GM19452 (cell line): ENCODE measurements around the gene ATP1B3.
"Not testable (repeated sequence)": the region's sequence is repeated elsewhere in the genome, so short reads cannot be mapped to it uniquely, and the experiment has no call there.

ENCODE experiments used
- ATAC-seq: cut with Tn5 transposase; IDR thresholded peaks from one replicate; pipeline ENCODE4 v1.9.1; 2021; ENCODE audit not compliant: unreplicated experiment

The ATP1B3 gene

DNA sequence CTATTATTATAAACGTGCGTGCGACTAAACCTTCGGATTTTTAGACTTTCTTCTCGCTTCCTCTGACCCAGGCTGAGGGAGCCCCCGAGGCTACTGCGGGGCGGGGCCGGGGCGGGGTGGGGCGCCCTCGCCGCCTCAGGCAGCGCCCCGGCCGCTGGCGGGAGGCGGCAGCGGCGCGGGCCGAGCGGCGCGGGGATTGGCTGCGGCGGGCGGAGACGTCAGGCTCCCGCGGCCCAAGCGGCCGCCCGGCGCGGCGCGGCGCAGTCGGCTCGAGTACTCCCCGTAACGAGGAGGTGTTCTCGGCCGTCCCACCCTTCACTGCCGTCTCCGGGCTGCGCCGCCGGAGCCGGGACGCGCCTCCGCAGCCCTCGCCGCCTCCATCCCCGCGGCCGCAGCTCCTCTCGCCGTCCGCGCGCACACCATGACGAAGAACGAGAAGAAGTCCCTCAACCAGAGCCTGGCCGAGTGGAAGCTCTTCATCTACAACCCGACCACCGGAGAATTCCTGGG lies at the start of gene ATP1B3:
ATP1B3 (plus strand) TSS at position 263 of the 510 bp plus-strand sequence; CDS start at position 422, 159 bp downstream.
- ATAC-seq, result peak; percentile 75

DNA sequence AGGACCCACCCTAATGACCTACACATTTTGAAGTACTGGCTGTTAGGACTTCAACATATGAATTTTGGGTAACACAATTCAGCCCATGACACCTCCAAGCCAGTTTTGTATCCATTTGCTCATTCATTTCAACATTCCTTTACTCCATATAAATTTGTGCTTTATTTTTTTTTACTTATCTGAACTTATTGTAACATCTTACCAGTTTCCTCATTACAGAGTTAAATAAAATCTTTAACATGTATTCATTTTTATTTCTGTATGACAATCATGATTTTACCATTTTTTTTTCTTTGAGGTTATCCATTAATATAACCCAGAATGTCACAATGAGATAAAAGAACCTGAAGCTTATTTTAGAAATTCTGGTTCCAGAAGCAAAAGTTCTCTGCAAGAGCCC lies 48.0 kb upstream of the ATP1B3 start:
- ATAC-seq, result no peak

DNA sequence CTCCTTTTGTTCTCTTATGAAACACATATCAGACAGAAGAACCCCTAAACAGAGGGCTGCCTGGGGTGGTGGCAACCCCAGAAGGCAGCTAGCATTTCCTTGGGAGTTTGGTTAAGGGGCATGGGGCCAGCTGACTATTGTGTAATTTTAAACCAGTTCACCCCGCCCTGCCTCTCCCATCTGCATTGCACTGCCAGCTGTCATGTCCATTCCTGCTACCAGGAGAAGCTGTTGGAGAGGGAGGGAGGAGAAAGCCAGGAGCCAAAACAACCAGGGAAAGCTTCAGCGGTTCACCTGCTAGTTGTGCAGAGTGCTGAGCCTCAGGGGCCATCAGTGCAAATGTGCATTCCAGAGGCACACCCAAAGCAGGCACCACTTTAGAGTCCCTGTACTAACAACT lies 47.6 kb upstream of the ATP1B3 start:
- no peak for ATAC-seq

DNA sequence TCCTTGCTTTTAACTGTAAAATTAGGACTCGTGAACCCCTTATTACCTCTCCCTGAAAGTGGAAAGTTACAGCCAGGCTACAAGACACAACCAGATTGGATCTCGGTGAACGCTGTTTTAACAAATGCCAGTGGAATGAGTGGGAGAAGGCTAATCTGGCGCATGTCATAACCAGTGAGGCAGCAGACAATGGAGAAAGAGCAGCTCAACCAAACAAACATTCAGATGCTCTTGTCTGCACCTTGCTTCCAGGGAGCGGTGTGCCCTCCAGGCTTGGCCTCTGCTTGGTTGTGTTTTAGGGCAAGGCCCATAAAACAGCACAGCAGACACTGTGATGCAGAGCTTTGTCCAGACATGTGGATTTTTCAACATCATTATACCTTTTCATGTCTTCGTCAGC lies 45.9 kb upstream of the ATP1B3 start:
- ATAC-seq, result no peak

DNA sequence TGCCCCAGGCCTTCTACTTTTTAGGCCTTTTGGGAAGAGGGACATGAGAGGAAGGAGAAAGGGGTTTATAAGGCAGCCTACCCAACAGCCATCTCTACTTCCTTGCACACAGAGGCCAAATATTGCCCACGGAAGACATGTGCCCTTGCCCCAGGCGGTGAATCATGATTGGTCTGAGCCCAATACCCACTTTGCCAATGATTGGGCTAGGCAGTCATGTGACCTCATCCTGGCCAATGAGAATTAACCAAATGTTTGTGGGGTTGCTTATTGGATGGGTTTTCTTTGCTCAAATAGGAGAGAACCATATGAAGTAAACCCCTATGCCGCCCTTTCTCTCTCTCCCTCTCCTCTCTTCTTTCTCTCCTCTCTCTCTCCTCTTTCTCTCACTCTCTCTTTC lies 42.2 kb upstream of the ATP1B3 start:
- ATAC-seq, result no peak

DNA sequence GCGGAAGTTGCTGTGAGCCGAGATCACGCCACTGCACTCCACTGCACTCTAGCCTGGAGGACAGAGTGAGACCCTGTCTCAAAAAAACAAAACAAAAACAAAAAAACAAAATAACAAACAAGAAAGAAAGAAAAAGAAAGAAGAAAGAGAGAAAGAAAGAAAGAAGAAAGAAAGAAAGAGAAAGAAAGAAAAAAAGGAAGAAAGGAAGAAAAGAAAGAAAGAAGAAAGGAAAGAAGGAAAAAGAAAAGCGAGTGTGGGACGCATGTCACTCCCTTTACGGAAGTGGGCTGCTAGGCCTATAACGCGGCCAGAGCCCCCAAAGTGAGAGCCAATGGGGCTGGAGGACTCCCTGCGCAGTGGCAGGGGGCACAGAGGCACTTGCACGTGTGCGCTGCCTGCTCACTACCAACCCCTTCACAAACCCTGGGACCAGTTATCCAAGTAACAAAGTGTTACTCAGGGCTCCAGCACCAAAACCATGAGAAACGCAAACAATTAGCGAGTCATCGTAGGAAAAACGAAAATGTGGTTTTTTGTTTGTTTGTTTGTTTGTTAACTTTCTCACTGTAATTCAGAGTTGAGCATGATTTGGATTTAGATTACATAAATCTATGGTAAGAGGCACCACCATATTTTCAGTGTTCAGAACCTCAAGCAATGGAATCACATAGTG lies 40.8 kb upstream of the ATP1B3 start:
- no peak for ATAC-seq

DNA sequence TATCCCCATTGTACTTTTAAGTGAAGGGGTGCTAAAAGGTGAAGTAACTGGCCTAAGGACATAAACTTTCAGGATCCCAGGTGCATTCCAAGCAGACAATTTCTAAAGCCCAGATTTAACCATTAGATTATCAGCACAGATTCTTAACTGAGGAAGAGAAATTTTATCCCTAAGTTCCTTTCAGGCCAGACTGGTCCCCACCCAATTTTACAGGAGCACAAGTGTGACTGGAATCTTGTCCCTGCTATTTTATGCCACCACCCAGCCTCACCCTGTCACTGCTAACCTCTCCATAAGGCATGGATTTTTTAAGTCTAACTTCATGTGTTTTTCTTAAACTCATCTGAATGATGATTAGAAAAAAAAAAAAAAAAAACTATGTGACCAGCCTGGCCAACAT lies 37.1 kb upstream of the ATP1B3 start:
- ATAC-seq, result no peak

DNA sequence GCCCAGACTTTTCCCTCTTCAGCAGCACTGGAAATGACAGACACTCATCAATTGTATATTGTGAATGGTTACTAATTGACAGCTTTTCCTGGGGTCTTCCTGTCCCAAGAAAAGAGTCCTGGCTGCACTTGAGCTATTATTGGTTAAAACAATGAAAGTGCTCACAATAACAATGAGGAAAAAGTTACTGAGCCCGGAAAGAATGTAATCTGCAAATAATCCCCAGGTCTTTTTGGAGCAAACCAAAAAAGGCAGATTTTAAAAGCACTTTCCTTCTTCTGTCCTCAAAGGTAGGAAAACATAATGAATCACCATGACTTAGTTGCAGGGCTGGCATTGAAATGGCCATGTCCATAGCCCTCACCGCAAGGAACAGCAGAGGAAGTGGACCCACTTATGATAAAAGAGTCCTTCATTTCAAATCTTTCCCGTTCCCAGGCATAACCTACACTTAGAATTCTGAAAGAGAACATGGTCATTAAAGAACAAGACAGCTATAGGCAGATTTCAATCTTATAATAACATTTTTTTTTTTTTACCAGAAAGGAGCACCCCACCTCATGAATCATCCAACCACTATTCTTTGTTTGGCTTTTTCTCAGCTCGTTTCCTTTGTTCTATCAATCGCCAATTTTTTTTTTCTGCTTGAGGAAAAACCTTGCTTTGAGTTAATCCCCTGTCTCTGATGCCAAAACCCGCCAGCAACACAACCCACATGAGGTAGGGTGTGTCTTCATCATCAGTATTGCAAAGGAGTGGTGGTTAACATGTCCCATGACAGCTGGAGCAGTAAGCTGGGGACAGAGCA lies 35.5 kb upstream of the ATP1B3 start:
- no peak for ATAC-seq

DNA sequence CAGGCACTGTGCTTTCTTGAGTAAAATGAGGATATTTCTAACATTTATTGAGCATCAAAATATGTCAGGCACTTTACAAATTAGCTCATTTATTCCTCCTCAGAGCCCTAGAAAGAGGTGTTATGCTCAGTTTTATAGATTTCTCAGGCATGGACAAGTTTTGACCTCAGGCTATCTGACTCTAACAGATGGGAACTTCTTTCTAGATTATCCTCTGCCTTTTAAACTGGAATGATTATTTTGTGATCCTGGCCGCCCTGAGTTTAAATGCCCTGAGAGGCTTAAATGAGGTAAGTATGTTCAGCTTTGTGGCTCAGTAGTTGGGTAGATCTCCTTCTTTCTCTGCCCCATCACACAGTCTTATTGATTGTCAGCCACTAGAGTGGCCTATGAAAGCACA lies 32.3 kb upstream of the ATP1B3 start:
- no peak for ATAC-seq

DNA sequence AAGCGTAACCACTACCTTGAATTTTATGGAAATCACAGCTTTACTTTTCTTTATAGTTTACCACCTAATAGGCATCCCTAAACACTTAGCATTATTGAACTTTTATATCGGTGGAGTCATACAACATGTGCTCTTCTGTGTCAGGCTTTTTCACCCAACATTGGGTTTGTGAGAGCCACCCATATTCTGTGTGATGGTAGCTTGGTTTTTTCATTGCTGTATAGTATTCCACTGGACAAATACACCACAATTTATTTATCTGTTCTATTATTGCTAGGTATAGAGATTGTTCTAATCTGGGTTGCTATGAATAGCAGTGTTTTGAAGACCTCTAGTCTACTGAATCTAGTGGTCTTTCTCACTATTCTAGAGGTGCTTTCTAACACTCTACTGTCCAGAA lies 31.6 kb upstream of the ATP1B3 start:
- no peak for ATAC-seq

DNA sequence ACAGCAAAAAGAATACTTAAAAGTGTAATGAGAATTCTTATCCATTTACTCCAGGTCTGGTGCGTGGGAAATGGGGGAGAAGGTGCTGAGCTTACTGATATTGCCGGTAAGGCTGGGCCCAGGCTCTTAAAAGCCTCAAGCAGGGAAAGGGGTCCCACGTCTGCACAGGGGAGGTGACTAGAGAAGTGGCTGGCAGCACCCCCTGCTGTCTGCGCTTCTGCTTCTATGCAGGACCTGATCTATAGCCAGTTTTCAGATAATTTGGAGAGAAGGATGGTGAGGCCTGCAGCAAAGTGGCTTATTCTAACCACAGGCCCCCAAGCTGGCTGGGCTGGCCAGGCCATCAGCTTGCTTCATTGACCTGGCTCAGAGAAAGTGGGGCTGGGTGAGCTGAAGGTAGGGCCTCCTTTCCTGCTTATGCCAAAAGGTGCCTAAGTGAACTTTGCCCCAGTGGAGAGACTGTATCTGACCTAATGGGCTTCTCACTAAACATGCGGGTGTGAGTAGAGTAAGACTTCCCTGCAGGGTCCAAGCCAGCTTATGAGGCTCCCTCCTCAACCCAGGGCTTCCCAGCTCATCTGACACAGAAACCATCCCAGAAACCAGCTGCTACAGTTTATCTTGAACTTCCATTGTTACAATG lies 30.9 kb upstream of the ATP1B3 start:
- ATAC-seq, result no peak

DNA sequence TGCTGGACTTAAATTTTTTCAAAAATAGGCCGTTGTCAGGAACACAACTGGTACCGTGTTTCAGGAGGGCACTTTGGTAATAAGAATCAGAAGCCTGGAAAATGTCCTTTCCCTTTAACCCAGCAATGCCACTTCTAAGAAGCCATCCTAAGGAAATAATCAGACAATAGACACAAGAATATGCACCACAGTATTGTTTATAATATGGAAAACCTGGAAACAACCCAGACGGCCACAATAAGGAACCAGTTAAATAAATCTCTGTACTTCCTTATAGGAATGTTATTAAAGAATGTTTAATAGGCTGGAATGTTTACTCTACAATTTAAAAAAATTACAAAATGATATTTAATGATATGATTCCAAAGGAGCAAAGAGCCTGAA lies 30.4 kb upstream of the ATP1B3 start:
- no peak for ATAC-seq

DNA sequence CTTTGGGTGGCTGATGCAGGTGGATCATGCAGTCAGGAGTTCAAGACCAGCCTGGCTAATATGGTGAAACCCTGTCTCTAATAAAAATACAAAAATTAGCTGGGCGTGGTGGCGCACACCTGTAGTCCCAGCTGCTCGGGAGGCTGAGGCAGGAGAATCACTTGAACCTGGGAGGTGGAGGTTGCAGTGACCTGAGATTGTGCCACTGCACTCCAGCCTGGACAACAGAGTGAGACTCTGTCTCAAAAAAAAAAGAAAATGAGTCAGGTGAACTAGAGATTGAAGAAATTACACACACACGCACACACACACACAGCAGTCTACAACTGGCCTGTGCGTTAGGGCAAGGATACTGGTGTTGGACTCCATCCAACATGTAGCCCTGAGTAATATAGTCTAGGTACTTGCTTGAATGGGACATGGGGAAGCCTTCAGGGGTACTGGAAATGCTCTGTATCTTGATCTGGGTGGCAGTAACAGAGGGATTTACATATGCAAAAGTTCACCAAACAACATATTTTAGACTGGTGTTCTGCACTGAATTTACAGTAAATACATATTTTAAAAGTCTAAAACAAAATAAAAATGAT lies 28.2 kb upstream of the ATP1B3 start:
- not testable (repeated sequence) for ATAC-seq

DNA sequence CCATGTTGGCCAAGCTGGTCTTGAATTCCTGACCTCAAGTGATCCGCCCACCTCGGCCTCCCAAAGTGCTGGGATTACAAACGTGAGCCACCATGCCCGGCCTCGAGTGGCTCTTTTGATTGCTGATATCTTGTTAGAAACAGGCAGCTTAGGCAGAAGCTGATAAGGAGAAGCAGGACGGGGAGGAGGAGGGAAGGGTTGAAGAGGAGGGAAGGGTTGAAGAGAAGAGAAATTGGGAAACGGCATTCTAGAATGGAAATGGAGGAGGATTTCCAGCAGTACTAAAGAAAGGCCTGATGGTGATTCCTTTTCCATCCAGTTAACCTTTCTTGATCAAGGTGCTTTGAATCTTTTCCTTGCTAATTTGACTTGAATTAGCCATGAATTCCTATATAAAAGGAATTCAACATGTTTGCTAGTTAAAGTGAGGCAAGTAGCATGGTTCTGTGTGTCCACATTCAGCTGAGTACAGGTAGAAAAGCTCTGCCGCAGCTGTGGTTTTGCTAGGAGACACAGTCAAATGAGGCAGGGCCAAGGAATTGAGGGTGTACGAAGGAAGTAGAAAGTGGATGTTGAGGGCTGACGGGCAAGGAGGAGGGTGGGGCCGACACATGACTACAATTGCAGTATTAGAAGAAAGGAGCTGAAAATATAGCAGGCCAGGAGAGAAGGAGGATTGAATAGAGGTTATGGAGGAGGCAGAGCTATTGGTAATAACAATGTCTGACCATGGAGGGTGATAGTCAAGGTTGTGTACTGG lies 27.2 kb upstream of the ATP1B3 start:
- no peak for ATAC-seq

DNA sequence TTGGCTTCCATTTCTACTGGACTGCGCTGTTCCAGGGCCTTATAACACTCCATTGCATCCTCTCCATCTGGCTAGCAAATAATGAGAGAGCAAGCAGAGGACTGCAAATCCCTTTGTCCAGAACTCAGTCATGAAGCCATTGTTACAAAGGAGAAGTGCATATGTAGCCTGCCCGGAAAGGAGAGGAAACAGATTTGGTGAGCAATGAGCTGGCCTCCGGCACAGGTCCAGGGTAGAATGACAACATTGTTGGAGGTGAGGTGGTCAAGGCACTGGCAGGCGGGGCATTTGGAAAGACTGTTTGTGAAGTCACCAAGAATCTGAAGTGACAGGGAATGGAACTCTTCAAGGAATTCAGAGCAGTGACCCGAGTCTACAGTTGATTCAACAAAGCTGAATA lies 25.0 kb upstream of the ATP1B3 start:
- ATAC-seq, result no peak

DNA sequence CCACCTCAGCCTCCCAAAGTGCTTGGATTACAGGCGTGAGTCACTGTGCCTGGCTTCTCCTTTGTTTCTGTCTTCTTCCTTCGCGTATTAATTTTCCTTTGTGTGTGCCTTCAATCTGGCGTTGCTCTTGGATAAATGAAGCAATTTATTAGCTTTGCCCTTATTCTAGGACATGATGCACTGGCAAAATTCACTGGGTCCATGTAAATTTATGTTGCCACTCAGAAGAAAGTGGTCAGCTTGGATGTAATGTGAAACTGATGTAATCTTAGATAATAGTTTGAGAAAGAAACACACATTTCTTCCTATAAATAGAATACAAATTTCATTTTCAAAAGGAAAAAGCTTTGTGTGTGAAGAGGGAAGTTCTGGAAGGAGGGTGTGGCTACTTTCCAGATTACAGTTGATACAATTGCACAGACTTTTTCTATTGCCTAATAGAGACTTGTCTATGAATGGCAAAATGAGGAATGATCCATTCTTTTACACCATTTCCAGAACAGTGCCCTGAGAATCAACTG lies 23.3 kb upstream of the ATP1B3 start:
- no peak for ATAC-seq

DNA sequence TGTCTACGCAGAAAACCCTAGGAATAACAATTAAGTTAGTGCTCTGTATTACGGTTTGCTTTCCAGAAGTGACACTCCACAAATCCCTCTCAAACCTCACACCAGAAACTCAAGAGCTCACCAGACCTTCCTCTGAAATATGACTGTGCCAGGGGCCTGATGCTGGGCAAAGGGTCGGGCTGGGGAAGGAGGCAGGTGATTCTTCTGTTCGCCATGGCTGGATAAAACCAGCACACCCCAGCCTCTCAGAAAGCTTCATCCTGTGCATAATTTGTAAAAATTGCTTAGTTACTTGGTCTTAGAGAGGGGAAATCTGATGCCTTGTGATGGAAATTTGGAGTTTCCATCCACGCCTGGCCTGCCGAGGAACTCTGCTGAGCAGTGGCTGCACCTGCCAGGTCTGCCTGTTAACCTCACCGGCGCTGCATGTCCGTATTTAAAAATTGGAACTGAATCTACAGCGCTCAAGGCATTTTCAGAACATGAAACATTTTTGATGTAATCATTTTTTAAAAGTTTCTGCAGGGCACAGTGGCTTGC lies 22.7 kb upstream of the ATP1B3 start:
- no peak for ATAC-seq

DNA sequence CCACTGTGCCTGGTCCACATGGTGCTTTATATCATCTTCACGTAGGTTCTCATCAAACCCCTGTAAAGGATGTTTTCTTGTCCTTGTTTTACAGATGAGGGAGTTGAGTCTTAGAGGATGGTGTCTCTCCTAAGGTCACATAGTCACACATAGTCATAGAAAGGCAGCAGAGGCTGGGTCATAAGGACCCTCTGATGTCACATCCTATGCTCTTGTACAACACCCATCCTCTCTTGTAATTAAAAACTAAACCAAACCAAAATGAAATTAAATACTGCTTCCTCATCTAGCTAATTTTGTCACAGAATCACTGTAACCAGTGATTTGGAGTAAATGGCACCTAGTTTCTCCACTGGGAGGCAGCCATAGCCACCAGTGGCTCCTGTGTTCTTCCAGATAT lies 21.8 kb upstream of the ATP1B3 start:
- ATAC-seq, result no peak

DNA sequence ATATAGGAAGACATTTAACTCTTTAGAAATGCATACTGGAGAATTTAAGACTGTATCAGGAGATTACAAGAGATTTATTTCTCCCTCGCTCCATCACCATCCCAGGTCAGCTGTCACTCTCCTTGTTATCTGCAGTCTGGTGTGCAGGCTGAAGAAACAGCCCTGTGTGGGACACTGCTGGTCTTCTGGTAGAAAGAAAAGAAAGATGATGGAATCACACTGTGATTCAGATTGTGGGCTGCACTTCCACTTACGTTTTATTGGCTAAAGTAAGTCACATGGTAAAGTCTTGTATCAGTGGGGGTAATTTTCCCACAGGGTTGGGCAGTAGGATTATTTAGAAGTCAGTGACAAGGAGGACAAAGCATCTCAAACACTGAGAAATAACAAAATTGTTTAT lies 18.1 kb upstream of the ATP1B3 start:
- no peak for ATAC-seq

DNA sequence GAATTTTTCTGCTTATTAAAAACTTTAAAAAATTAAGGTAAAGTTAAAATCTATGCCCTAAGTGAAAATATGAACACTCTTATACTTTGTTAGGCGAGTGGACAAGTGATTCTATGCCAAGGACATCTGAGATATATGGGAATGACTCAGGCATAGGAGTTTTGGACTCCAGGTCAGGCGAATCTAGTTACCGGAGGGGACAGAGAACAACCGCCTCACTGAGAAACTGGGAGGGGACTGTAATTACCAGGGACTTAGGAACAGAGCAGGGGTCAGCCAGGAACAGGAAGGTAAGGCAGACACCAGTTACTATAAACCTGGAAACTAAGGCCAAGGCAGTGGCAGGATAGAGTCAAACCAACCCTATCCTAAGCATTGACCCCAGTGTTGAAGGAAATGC lies 16.8 kb upstream of the ATP1B3 start:
- ATAC-seq, result no peak
